ENCODE data around the gene USH2A.

The USH2A gene

GRCh38 chr1:216258856-216259255 lies 164.4 kb downstream of the USH2A start:
- no peak for DNase-seq

GRCh38 chr1:216258386-216258785 lies 164.9 kb downstream of the USH2A start:
- no peak for DNase-seq

DNA sequence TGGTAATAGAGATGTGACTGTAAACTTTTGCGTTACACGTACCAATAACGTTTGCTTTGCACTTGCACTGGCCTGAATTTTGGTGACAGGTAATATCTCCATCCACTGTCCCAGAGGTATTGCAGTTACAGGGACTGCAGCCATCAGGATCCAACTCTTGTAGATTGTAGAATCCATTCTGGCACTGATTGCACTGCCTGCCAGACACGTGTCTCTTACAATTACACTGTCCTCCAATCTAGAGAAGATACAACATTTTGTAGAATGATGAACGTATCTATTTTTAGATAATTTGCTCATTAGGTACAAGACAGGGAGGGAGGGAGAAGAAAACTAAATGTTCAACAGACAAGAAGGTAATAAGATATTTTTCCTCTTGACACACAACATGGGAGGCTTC lies 172.4 kb downstream of the USH2A start:
- DNase-seq: no peak

GRCh38 chr1:216248628-216249027 lies 174.6 kb downstream of the USH2A start:
- DNase-seq: no peak

- DNase-seq: no peak
Observed at GRCh38 chr1:216247937-216248336, 175.3 kb downstream of the USH2A start.

GRCh38 chr1:216246577-216247203 lies 176.6 kb downstream of the USH2A start:
- DNase-seq: no peak

GRCh38 chr1:216238844-216239243 lies 184.4 kb downstream of the USH2A start:
- DNase-seq: no peak

DNA sequence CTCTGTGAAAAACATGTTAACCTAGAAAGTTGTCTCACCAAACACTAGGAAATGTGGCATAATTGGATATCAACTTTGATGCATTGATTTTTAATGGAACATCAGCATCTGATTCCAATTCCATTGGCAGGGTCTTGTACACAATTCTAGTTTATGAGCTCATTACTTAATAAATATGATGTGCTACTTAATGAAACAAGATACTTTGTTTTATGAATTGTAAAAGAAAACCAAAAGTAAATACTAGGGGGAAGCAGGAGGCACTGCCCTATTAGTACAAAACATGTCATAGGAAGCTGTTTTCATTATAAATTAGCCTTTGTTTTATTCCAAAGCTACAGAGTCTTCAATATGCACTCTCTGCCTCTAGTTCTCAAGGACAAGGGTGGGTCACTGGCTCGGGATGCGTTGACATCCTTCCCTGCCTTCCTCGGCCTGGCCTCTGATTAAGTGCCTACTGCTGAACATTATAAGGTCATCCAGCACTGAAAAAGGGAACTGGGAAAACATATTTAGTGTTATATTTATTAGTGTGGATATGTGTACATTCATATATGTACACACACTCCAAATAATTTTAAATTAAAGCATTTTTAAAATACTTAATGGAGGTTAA lies 185.2 kb downstream of the USH2A start:
- DNase-seq: no peak

- no peak for DNase-seq
Observed at GRCh38 chr1:216224233-216224632, 199.0 kb downstream of the USH2A start.

DNA sequence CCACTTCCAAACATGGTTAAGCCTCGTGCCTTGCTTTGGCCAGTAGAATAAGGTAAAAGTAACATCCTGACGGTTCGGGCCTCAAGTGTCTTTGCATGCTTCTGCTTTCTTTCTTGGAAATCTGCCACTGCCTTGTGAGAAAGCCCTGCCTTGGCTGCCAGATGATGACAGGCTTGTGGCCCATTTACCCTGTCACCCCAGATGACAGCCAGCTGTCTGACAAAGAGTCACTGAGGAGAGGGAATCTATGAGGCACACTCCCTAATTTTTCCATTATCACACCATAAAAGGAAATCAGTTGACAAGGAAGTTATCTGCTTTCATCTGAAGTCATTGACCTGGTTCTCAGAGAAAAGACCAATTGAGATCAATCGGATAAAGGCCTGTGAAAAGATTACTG lies 199.8 kb downstream of the USH2A start:
- DNase-seq: no peak

DNA sequence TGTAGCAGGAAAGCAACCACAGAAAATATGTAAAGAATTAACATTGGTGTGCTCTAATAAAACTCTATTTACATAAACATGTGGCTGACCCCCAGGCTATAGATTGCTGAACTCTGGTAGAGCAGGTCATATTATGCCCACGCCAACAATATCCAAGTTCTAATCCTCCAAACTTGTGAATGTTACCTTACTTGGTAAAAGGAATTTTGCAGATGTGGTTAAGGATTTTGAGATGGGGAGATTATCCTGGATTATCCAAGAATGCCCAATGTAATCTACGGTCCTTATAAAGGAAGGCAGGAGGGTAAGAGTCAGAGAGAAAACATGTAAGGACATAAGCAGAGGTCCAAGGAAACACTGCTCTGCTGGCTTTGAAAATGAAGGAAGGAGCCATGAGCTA lies 201.0 kb downstream of the USH2A start:
- no peak for DNase-seq

DNA sequence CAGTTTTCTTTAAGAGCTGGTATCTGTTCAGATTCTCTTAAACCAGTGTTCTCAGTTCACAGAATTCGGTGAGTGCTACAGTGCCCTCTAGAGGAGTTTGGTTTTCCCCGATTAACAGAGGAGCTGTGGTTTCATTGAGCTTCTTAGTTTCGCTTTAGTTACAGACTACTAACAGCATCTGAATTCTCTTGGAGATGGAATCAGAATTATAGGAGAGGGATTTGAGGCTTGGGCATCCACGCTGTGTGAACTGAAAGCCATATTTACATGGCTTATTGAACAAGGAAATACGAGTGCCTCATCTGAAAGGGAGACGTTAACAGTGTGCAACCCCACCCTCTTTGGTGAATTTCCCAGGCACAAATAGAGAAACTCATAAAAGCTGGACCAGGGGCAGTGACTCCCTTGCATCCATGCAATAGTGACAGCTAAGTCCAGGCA lies 202.0 kb downstream of the USH2A start:
- no peak for DNase-seq

DNA sequence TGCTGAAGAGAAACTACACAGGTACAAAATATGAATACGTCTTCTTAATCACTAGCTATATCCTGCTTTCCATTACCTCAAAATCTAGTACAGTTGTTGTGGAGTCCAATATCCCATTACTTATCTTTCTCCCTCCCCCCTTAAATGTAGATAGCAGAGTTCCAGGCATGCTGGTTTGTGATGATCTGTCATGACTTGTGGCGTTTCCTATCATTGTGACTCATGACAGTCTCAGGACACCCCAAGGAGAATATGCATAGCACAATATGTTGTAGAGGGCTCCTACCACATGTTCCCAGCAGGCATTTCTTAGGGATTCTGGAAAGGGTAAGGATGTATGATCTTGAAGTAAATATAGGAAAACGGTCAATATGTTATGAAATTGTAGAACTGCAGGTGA lies 206.9 kb downstream of the USH2A start:
- no peak for DNase-seq

DNA sequence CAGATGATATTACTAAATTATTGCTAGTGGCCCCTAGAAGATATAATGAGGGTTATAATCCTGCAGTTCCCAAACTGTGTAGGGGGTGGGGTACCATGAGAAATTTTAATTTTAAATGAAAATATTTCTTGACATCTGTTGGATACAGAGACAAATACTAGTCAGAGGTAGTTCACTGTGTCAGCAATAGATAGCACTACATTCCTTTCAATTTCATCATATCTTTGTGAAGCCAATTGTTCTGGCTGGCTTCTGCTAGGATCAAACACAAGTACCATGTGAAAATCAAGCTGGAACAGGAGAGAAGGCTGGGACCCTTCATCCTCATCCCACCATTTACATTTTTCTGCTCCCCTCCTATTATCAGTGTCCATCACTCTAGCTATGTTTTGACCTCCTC lies 208.1 kb downstream of the USH2A start:
- no peak for DNase-seq

- DNase-seq: no peak
Observed at GRCh38 chr1:216212826-216213225, 210.4 kb downstream of the USH2A start.

DNA sequence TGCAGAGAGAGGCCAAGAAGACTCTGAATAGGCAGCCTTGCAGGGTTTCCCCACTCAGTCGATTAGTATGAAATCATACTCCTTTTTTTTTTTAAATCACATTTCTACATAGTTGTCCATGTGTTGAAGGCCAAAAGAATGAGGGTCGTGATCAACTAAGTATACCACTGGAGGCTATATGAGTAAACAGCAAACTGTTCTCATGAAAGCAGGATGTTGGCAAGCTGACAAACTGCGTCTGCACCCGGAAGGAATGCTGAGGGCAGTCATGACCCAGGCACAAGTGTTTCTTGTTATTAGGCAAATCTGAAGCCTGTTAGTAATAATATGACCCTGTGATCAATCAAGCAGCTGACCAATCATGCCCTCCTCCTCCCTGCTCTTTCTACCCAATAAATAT lies 213.2 kb downstream of the USH2A start:
- no peak for DNase-seq

DNA sequence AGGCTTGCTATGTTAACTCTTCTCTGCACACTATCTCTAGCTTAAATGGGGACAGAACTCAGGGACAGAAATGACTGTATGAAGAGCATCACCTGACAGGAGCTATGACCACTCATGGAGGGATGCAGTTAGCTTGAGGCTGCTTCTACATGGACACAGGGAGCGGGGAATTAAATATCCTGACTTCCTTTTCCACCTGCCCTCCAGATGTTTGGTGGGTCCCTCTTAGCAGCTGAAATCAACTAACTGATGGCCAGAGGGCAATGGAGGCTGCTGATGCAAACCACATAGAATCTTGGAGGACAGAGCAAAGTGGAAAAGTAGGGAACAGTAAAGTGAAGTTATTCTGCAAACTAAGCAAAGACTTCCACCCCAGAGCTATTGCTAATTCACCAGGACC lies 214.1 kb downstream of the USH2A start:
- DNase-seq: no peak

- DNase-seq: no peak
Observed at GRCh38 chr1:216207154-216207553, 216.1 kb downstream of the USH2A start.

GRCh38 chr1:216205176-216205575 lies 218.1 kb downstream of the USH2A start:
- no peak for DNase-seq

- DNase-seq: no peak
Observed at GRCh38 chr1:216201946-216202345, 221.3 kb downstream of the USH2A start.

DNA sequence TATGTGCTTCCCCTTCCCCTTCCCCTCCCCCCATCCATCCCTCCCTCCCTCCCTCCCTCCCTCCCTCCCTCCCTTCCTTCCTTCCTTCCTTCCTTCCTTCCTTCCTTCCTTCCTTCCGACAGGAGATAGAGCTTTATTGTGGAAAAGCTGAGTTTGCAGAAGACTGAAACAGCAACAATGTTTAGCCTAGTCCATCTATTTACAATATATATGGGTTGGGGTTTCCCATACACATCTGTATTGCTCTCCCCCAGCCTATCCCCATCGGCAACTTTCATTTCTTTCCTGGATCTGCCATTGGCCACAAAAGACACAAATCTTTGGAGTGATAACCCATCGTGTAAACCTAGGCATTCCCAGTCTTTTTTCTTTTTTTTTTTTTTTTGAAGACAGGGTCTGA lies 222.3 kb downstream of the USH2A start:
- DNase-seq: no peak

DNA sequence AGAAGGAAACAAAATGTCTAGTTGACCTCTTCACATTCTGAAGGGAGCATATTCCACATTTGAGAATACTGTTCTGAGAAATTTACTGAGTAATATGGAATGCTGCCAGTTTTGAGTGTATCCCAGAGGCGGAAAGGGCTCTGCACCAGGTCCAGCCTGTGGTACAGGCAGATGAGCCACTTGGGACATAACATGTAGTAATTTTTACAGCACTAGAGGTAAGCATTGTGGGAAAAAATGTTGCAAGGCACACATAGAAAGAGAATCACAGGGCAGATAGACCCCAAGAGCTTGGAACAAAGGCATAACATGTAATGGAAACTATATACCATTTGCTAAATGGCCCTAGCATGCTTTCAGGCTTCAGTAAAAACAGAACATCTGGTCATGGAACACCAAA lies 228.5 kb downstream of the USH2A start:
- DNase-seq: no peak

DNA sequence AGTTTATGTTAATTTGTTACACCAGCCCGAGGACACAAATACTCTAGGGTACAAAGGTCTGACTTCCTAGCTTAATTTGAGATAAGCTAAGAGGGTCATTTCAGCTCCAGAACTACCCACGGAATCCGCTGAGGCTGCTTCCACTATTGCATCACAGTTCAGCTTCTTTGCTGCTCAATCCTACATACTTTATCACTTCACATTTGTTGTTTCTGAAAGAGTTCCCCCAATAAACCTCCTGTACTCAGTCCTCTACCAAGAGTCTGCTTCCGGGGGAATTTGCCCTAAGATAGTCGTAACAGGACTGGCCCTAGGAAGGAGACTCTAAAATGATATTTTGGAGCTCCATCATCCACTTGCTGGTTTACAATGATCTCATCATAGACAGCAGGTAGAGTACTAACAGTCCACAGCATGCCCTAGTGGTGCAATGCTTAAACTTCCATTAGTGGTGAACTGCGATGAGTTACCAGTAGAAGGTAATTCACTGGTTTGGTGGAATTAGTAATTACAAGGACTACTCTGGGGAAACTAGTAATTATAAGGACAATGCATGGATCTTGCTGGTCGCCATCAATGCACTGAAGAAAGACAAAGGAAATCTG lies 229.3 kb downstream of the USH2A start:
- no peak for DNase-seq

- no peak for DNase-seq
Observed at GRCh38 chr1:216190438-216190837, 232.8 kb downstream of the USH2A start.

- no peak for DNase-seq
Observed at GRCh38 chr1:216186816-216187215, 236.4 kb downstream of the USH2A start.

Measured in activated CD4-positive, alpha-beta T cell treated with anti-CD3 and anti-CD28 coated beads for 4 hours (primary cell).